Measurements from ENCODE around the gene USP40. TPM values are rescaled to one million over a fixed set of nuclear protein-coding genes. Genes with fewer than 3 reads are reported as not detected.

The USP40 gene
- total RNA-seq, 3 donors from 2014 or later (not counting 1 experiment from before 2014, with no cell fraction given): 17.4 to 20.6 (median 19.4) TPM

- intact Hi-C loops (cut with micrococcal nuclease): no loop called here
- H3K9me3 Mint-ChIP-seq: no peaks in the 10 kb centered on the region
- Histone ChIP-seq H3K27me3 (ENCODE audit: control insufficient read depth, insufficient read depth, low read length) (no peaks in the 10 kb centered on the region), H3K9me3 (ENCODE audit: control insufficient read depth, insufficient read depth, low read length) (no peaks in the 10 kb centered on the region), H3K36me3 (ENCODE audit: control insufficient read depth, insufficient read depth, low read length) (peaks cover 47% of the 10 kb centered on the region), H3K4me1 (ENCODE audit: control insufficient read depth, insufficient read depth, low read length) (no peaks in the 10 kb centered on the region), H3K4me3 (ENCODE audit: low read length) (no peak overlapping the region), H3K27ac (ENCODE audit: low read length) (no peak overlapping the region)
- no peak for TF ChIP-seq CTCF (IDR thresholded peaks at IDR 0.05)
- peaks cover 11% of the 10 kb centered on the region for H3K36me3 Mint-ChIP-seq
- 95% methylated on average over 10 of the region's 10 CpGs for WGBS (ENCODE audit: insufficient coverage)
- no peaks in the 10 kb centered on the region for H3K4me1 Mint-ChIP-seq
- DNase-seq: no peak
- H3K4me3 Mint-ChIP-seq: no peak overlapping the region
- no peak overlapping the region for H3K27ac Mint-ChIP-seq
- peak in 1 of 3 donors; percentile 11 for ATAC-seq
- no peaks in the 10 kb centered on the region for H3K27me3 Mint-ChIP-seq (ENCODE audit: low read depth in 2 of 2)
Observed at GRCh38 chr2:233473878-233474277, 92.7 kb downstream of the USP40 start.

GRCh38 chr2:233473386-233473791 lies 93.2 kb downstream of the USP40 start:
- intact Hi-C loops (cut with micrococcal nuclease): no loop called here
- Mint-ChIP-seq H3K4me1 (no peaks in the 10 kb centered on the region), H3K27ac (peak overlapping the region in 1 of 2 donors; percentile 24), H3K36me3 (peaks cover 11% of the 10 kb centered on the region), H3K9me3 (no peaks in the 10 kb centered on the region), H3K4me3 (no peak overlapping the region), H3K27me3 (ENCODE audit: low read depth in 2 of 2) (no peaks in the 10 kb centered on the region)
- H3K4me3 ChIP-seq (ENCODE audit: low read length): no peak overlapping the region
- no peak for ATAC-seq
- no peak overlapping the region for H3K27ac ChIP-seq (ENCODE audit: low read length)
- H3K36me3 ChIP-seq (ENCODE audit: control insufficient read depth, insufficient read depth, low read length): peaks cover 50% of the 10 kb centered on the region
- TF ChIP-seq CTCF (IDR thresholded peaks at IDR 0.05): no peak
- WGBS (ENCODE audit: insufficient coverage): 96% methylated on average over 19 of the region's 19 CpGs
- H3K9me3 ChIP-seq (ENCODE audit: control insufficient read depth, insufficient read depth, low read length): no peaks in the 10 kb centered on the region
- DNase-seq: no peak
- H3K27me3 ChIP-seq (ENCODE audit: control insufficient read depth, insufficient read depth, low read length): no peaks in the 10 kb centered on the region
- H3K4me1 ChIP-seq (ENCODE audit: control insufficient read depth, insufficient read depth, low read length): no peaks in the 10 kb centered on the region

GRCh38 chr2:233471291-233472035 lies 95.1 kb downstream of the USP40 start:
- ATAC-seq (no peak), DNase-seq (peak in 1 of 2 donors; percentile 10)
- peaks cover 14% of the 10 kb centered on the region for H3K36me3 Mint-ChIP-seq
- Histone ChIP-seq H3K4me1 (ENCODE audit: control insufficient read depth, insufficient read depth, low read length) (no peaks in the 10 kb centered on the region), H3K4me3 (ENCODE audit: low read length) (no peak overlapping the region), H3K9me3 (ENCODE audit: control insufficient read depth, insufficient read depth, low read length) (no peaks in the 10 kb centered on the region), H3K36me3 (ENCODE audit: control insufficient read depth, insufficient read depth, low read length) (peaks cover 61% of the 10 kb centered on the region), H3K27me3 (ENCODE audit: control insufficient read depth, insufficient read depth, low read length) (no peaks in the 10 kb centered on the region), H3K27ac (ENCODE audit: low read length) (no peak overlapping the region)
- peak overlapping the region in 1 of 2 donors; percentile 24 for H3K27ac Mint-ChIP-seq
- TF ChIP-seq CTCF (IDR thresholded peaks at IDR 0.05): no peak
- H3K27me3 Mint-ChIP-seq (ENCODE audit: low read depth in 2 of 2): no peaks in the 10 kb centered on the region
- intact Hi-C loops (cut with micrococcal nuclease): no loop called here
- no peaks in the 10 kb centered on the region for H3K9me3 Mint-ChIP-seq
- over 99% methylated on average over 10 of the region's 12 CpGs for WGBS (ENCODE audit: insufficient coverage)
- H3K4me3 Mint-ChIP-seq: no peak overlapping the region
- no peaks in the 10 kb centered on the region for H3K4me1 Mint-ChIP-seq

GRCh38 chr2:233470839-233471238 lies 95.7 kb downstream of the USP40 start:
- intact Hi-C loops (cut with micrococcal nuclease): no loop called here
- H3K27me3 Mint-ChIP-seq (ENCODE audit: low read depth in 2 of 2): no peaks in the 10 kb centered on the region
- TF ChIP-seq CTCF (IDR thresholded peaks at IDR 0.05): no peak
- no peaks in the 10 kb centered on the region for H3K4me1 Mint-ChIP-seq
- no peaks in the 10 kb centered on the region for H3K9me3 ChIP-seq (ENCODE audit: control insufficient read depth, insufficient read depth, low read length)
- no peak overlapping the region for H3K4me3 ChIP-seq (ENCODE audit: low read length)
- DNase-seq: peak in 1 of 2 donors; percentile 9
- no peak overlapping the region for H3K4me3 Mint-ChIP-seq
- 97% methylated on average over 14 of the region's 14 CpGs for WGBS (ENCODE audit: insufficient coverage)
- H3K9me3 Mint-ChIP-seq: no peaks in the 10 kb centered on the region
- no peak for ATAC-seq
- no peaks in the 10 kb centered on the region for H3K4me1 ChIP-seq (ENCODE audit: control insufficient read depth, insufficient read depth, low read length)
- no peaks in the 10 kb centered on the region for H3K27me3 ChIP-seq (ENCODE audit: control insufficient read depth, insufficient read depth, low read length)
- no peak overlapping the region for H3K27ac ChIP-seq (ENCODE audit: low read length)
- H3K36me3 Mint-ChIP-seq: peaks cover 19% of the 10 kb centered on the region
- no peak overlapping the region for H3K27ac Mint-ChIP-seq
- peaks cover 67% of the 10 kb centered on the region for H3K36me3 ChIP-seq (ENCODE audit: control insufficient read depth, insufficient read depth, low read length)

Measured in natural killer cell (primary cell).